Cortex of kidney (tissue), 1 donor: Measurements from ENCODE around the gene CBLB.
"Not testable (repeated sequence)": the region's sequence is repeated elsewhere in the genome, so short reads cannot be mapped to it uniquely, and the experiment has no call there.

Source experiments
- DNase-seq: peaks from one replicate; lab custom pipeline; 2025; lab: John Stamatoyannopoulos, UW

CBLB gene

DNA sequence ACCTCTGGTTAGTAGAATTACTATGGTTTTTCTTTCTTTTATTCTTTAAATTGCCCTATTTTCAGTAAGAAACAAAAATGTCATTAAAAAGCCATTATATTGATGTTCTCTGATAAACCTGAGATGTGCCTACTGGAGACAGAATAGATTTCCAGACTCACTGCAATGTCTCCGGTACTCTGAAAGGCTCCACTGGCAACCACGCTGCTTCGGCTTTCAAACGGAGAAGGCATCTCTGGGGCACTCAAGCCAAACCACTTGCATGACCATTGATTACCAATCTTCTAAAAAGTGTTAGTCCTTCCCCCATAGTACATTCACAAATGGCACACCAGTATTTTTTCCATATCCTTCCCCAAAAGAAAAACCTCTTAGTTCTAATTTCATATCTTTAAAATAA lies 82.6 kb downstream of the CBLB start:
- no peak for DNase-seq

DNA sequence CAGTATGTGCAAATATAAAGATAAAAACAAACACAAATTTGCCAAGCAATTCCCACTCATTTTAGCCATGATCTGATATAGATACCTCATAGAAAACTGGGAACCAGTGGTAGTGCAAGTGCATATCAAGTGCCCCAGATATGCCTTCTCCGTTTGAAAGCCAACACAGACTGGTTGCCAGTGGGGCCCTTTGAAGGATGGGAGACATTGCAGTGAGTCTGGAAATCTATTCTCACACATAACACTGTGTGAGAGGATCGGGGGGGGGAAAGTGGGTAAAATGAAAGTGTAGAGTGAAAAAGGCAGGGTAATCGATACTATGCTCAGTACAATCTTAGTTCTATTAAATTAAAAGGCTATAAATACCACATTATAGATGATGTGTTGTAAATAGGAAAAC lies 83.0 kb downstream of the CBLB start:
- DNase-seq, result no peak

GRCh38 chr3:105783631-105784030 lies 85.2 kb downstream of the CBLB start:
- DNase-seq, result no peak

- no peak for DNase-seq
Observed at GRCh38 chr3:105781871-105782270, 86.9 kb downstream of the CBLB start.

DNA sequence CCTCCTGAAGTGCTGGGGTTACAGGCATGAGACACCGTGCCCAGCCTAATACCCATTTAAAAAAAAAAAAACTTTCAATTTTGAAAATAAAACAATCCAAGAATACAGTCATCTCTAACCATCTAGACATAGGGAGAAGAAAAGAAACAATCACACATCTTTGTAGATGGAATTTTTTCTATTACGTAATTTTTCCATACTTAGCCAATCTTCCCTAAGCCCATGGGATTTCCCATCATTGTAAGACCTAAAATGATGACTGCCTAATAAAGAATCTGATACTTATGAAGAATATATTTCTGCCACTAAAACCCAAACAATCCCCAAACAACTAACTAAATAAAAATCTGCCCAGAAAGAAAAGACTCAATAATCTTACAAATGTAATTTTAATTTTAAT lies 88.7 kb downstream of the CBLB start:
- DNase-seq, result no peak

DNA sequence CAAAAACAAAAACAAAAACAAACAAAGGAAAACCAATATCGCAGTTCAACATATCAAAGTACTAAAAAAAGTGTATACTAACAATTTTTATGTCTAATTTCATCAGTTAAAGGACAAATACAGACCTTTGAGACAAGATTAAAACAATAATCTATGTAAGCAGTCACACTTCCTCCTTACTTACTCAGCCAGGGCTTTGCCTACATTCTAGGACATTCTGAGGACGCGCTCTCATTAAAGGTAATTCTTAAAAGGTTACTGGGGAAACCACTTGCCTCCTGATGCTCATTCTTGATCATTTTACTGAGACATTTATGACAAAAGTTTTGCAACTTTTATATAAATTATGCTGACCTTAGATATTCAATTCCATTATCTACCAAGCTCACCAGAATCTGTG lies 93.4 kb downstream of the CBLB start:
- no peak for DNase-seq

GRCh38 chr3:105774444-105775180 lies 94.2 kb downstream of the CBLB start:
- no peak for DNase-seq

DNA sequence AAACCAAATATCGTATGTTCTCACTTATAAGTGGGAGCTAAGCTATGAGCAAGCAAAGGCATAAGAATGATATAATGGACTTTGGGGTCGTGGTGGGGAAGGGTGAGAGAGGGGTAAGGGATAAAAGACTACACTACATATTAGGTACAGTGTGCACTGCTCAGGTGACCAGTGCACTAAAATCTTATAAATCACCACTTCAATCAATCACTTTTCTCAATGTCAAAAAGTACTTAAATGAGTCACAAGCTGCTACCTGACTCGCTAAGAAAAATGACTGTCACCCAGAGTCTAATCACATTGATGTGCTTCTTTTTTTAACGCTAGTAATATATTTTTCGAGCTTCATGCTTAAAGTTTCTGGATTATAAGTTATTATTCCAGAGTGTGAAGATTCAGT lies 95.5 kb downstream of the CBLB start:
- no peak for DNase-seq

GRCh38 chr3:105772635-105773034 lies 96.2 kb downstream of the CBLB start:
- no peak for DNase-seq

DNA sequence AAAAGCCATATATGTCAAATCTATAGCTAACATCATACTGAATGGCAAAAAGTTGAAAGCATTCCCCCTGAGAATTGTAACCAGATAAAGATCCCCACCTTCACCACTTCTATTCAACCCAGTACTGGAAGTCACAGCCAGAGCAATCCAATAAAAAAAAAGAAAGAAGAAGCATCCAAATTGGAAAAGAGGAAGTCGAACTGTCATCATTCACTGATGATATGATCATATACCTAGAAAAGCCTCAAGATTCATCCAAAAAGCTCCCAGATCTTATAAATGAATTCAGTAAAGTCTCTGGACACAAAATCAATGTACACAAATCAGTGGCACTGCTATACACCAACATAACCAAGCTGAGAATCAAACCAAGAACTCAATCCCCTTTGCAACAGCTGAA lies 97.4 kb downstream of the CBLB start:
- DNase-seq, result no peak

DNA sequence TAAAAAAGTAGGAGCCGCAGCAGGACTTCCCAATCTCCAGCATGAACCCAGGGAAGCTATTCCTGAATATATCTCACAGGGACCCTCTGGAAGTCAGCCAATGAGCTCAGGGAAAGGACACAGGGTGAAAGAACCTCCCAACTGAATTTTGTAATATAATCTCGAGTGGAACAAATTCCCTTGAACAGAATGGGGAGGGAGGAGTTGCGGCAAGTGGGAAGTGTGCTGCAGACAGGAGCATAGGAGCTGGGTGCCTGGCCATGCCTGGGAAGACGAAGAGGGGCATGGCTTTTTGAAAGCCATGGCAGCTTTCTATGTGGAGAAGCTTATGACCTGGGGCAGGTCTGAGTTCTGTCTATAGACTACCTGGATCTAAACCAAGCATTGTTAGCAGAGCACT lies 98.4 kb downstream of the CBLB start:
- no peak for DNase-seq

DNA sequence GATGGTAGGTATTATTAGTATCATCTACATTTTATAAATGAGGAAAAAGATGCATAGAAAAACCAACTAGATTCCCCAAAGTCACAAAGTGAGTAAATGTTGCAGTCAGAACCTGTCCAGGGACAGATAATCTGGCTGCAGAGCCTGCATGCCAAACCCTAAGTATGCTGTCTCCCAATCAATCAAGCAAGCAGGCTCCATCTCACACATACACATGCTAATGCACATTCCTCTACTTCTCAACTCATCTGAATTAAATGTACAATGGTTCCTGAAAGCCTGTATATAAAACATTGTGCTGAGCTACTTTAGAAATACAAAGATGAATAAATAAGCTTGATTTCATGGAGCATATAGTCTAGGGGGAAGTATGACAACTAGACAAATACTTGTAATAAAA lies 101.0 kb downstream of the CBLB start:
- DNase-seq, result no peak

DNA sequence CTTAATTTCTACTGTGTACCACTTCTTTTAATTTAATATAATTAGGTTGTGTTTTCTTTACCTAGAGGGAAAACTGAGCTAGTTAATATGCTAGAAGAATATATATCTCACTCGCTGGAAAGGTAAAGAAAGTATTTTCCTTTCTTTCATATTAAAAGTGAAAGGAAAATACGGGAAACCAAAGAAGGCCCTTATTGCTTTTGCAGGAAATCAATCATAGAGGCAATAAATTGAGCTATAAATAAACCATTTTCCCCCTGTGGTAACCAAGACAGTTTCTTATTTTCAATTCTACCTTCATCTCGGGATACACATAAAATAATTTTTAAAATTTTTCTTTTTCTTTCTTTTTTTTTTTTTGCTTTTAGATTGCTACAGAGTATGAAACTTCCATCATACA lies 101.6 kb downstream of the CBLB start:
- no peak for DNase-seq

DNA sequence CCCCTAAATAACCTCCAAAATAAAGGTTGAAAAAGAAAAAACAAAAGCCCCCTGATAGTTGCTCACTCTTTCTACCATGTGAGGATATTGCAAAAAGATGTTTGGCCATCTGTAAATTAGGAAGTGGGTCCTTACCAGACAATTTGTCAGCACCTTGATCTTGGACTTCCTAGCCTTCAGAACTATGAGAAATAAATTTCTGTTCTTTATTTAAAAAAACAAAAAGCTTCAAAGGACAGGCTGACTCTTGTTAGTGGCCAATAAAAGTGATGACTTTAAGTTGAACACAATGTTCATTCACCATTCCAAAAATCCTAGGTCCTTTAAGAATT lies 103.5 kb downstream of the CBLB start:
- DNase-seq, result no peak

DNA sequence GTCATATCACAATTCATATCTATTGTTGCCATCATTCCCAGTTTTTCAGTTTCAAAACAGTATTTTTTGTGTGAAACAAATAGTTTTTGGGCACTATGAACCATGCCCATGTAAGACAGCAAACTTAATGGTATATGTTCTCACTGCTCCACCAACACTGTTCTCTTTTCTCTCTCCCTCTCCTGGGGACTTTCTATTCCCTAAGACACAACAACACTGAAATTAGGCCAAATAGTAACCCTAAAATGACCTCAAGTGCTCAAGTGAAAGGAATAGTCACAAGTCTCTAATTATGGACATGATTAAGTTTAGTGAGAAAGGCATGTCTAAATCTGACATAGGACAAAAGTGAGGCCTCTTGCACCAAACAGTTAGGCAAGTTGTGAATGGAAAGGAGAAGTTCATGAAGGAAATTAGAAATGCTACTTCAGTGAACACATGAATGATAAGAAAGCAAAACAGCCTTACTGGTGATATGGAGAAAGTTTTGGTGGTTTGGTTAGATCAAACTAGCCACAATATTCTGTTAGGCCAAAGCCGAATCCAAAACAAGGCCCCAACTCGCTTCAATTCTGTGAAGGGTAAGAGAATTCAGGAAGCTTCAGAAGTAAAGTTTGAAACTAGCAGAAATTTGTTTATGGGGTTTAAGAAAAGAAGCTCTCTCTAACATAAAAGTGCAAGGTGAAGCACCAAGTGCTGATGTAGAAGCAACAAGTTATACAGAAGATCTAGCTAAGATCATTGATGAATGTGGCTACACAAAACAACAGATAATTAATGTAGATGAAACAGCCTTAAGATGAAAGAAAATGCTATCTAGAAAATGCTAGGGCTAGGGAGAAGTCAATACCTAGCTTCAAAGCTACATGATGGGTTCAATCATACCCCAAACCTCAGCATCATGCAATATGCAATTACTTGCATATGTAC lies 104.2 kb downstream of the CBLB start:
- no peak for DNase-seq

DNA sequence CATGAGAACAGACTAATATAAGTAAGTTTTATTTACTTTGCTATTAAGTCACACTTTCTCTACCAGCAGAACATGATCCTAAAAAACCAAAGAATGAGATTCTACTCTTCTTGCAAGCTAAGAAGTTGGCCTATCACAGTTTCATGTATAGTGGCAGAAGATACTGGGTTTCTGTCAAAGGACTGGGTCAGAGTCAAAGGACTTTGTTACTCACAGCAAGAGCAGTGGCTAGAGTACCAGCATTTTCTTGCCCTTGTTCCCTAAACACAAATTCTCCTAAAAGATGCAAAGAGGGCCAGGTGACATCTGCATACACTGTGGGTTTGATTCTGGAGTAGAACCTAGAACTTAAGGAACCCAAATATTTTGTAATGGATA lies 105.2 kb downstream of the CBLB start:
- DNase-seq, result no peak

DNA sequence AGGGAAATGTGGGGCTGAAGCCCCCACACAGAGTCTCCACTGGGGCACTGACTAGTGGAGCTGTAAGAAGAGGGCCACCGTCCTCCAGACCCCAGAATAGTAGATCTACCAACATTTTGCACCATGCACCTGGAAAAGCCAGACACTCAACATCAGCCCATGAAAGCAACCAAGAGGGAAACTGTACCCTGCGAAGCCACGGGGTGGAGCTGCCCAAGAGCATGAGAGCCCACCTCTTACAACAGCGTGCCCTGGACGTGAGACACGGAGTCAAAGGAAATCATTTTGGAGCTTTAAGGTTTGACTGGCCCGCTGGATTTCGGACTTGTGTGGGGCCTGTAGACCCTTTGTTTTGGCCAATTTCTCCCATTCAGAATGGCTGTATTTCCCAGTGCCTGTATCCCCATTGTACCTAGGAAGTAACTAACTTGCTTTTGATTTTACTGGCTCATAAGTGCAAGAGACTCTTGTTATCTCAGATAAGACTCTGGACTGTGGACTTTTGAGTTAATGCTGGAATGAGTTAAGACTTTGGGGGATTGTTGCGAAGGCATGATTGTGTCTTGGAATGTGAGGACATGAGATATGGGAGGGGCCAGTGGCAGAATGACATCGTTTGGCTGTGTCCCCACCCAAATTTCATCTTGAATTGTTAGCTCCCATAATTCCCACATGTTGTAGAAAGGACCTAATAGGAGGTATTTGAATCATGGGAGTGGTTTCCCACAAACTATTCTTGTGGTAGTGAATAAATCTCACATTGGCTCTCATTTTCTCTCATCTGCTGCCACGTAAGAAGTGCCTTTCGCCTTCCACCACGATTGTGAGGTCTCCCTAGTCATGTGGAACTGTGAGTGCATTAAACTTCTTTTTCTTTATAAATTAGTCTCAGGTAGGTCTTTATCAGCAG lies 105.8 kb downstream of the CBLB start:
- DNase-seq, result no peak

- DNase-seq, result not testable (repeated sequence)
Observed at GRCh38 chr3:105762214-105762613, 106.6 kb downstream of the CBLB start.

- no peak for DNase-seq
Observed at GRCh38 chr3:105759442-105760078, 109.3 kb downstream of the CBLB start.

DNA sequence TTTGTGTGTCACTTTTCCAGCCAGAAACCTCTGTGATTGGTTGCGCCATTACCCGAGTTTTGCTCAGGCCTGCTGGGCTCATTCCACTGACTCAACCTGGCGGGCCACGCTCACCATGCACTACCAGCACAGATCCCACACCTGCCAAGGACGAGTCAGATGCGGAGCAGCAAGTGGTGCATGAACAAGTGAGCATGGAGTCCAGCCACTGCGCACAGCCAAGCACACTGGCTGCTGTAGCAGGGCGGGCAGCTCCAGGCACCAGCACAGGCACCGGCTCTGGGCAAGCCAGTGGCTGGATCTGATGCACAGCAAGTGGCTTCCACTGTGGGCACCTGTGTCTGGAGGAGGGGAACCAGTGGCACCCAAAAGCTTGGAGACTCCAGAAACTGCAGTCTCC lies 110.4 kb downstream of the CBLB start:
- DNase-seq, result no peak

DNA sequence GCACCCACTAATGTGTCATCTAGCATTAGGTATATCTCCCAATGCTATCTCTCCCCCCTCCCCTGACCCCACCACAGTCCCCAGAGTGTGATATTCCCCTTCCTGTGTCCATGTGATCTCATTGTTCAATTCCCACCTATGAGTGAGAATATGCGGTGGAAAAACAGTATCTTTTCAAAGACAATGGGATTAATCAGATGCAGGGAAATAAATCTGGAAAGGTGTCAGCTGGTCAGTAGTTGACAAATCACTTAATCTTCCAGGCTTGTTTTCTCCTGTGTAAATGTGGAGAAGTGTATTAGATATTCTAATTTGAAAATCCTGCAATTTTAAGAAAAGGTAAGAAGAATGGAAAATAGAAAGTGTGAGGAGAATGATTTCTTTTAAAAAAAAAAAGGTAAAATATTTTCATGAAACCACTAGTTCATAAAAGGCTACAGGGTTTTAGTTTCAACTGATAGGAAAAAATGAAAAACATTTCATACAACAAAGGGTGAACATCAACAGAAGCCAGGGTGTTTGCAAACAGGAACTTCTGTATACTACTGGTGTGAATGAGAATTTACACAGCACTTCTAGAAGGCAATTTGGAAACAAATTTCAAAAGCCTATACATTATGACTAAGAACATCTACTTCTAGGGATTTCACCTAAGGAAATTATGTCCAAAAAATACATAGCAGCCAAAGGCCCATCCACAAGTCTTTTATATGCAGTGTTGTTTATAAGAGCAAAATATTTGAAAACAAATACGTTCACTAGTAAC lies 113.5 kb downstream of the CBLB start:
- no peak for DNase-seq
